ENCODE results near the gene MICAL1. TPM values are rescaled to one million over a fixed set of nuclear protein-coding genes. Genes with fewer than 3 reads are reported as not detected.

The MICAL1 gene
- total and polyA plus RNA-seq, 8 donors = 3.8 to 38.2 (median 7.2) TPM

- no peak for DNase-seq
- WGBS, 2 donors = 42% methylated on average over 7 of the region's 7 CpGs
- FAIRE-seq = no peak
- intact Hi-C loops (cut with DNase I) = no loop called here
- no peak overlapping the region for H3K4me3 ChIP-seq
- no peak for TF ChIP-seq CTCF (IDR thresholded peaks at IDR 0.05)
- no peaks in the 10 kb centered on the region for H3K9me3 ChIP-seq
- H3K36me3 ChIP-seq = no peaks in the 10 kb centered on the region
- no peaks in the 10 kb centered on the region for H3K27me3 ChIP-seq
- ATAC-seq = peak in 1 of 4 donors; percentile 6
- no peaks in the 10 kb centered on the region for H3K4me1 ChIP-seq
- H3K27ac ChIP-seq = no peak overlapping the region
These were observed 7.0 kb downstream of the MICAL1 start for GRCh38 chr6:109448615-109449014.

GRCh38 chr6:109447878-109448555 is 7.6 kb downstream of the MICAL1 start:
- 67 to 71% methylated on average over 8 of the region's 8 CpGs for WGBS, 2 donors
- peak in 2 of 4 donors; percentile 18 to 21 for ATAC-seq
- DNase-seq = no peak
- intact Hi-C loops (cut with DNase I) = no loop called here
- FAIRE-seq = no peak
- TF ChIP-seq CTCF (IDR thresholded peaks at IDR 0.05) = no peak
- no peaks in the 10 kb centered on the region for H3K36me3 ChIP-seq
- no peaks in the 10 kb centered on the region for H3K4me1 ChIP-seq
- no peaks in the 10 kb centered on the region for H3K27me3 ChIP-seq
- no peaks in the 10 kb centered on the region for H3K9me3 ChIP-seq
- H3K27ac ChIP-seq = no peak overlapping the region
- no peak overlapping the region for H3K4me3 ChIP-seq

GRCh38 chr6:109447087-109447486 is 8.5 kb downstream of the MICAL1 start:
- intact Hi-C loops (cut with DNase I) = no loop called here
- 81 to 82% methylated on average over 10 of the region's 10 CpGs for WGBS, 2 donors
- Histone ChIP-seq H3K9me3 (no peaks in the 10 kb centered on the region), H3K4me1 (peaks cover 0 to 1% (median 0%) of the 10 kb centered on the region in 3 donors), H3K36me3 (no peaks in the 10 kb centered on the region), H3K4me3 (no peak overlapping the region), H3K27me3 (no peaks in the 10 kb centered on the region), H3K27ac (no peak overlapping the region)
- no peak for ATAC-seq
- FAIRE-seq = no peak
- peak in 1 of 6 donors; percentile 66 for DNase-seq
- TF ChIP-seq CTCF (IDR thresholded peaks at IDR 0.05) = no peak

- no peaks in the 10 kb centered on the region for H3K27me3 ChIP-seq
- peaks cover 0 to 7% (median 0%) of the 10 kb centered on the region in 3 donors for H3K4me1 ChIP-seq
- no peak for ATAC-seq
- H3K27ac ChIP-seq = no peak overlapping the region
- no peak overlapping the region for H3K4me3 ChIP-seq
- H3K36me3 ChIP-seq = no peaks in the 10 kb centered on the region
- no peak for TF ChIP-seq CTCF (IDR thresholded peaks at IDR 0.05)
- DNase-seq = no peak
- intact Hi-C loops (cut with DNase I) = no loop called here
- no peaks in the 10 kb centered on the region for H3K9me3 ChIP-seq
- no peak for FAIRE-seq
- 88 to 90% methylated on average over 8 of the region's 8 CpGs for WGBS, 2 donors
These were observed 9.0 kb downstream of the MICAL1 start for GRCh38 chr6:109446541-109446940.

GRCh38 chr6:109446072-109446471 is 9.5 kb downstream of the MICAL1 start:
- FAIRE-seq = no peak
- TF ChIP-seq CTCF (IDR thresholded peaks at IDR 0.05) = no peak
- Histone ChIP-seq H3K36me3 (no peaks in the 10 kb centered on the region), H3K27me3 (no peaks in the 10 kb centered on the region), H3K27ac (no peak overlapping the region), H3K4me3 (no peak overlapping the region), H3K4me1 (peaks cover 0 to 8% (median 0%) of the 10 kb centered on the region in 3 donors), H3K9me3 (no peaks in the 10 kb centered on the region)
- peak in 1 of 6 donors; percentile 61 for DNase-seq
- 89 to 91% methylated on average over 15 of the region's 15 CpGs for WGBS, 2 donors
- intact Hi-C loops (cut with DNase I) = no loop called here
- ATAC-seq = no peak

Data from pancreas (tissue), 10 donors.